Upper lobe of left lung (tissue), 4 donors: ENCODE results near the gene ACAD9.

ENCODE experiments used
- POLR2A ChIP-seq, 4 donors: fragments of 450-650 bp; IDR thresholded peaks; one replicate each; pipeline ENCODE4 v1.5.1; 2016 to 2017; ENCODE audit warnings: antibody characterized with exemption in 4 of 4, mild to moderate bottlenecking in 2 of 4
- POLR2AphosphoS5 ChIP-seq, 2 donors: sonication (generic); formaldehyde crosslinking; IDR thresholded peaks; one replicate each; pipeline ENCODE4 v1.5.1; 2017; ENCODE audit warnings: antibody characterized with exemption in 2 of 2
- TF ChIP-seq, protein P1 (sequence below), 6 experiments: fragments of 450-650 bp in 4 of 6; fragments of 200-600 bp in 2 of 6; sonication (generic) in 2 of 6; IDR thresholded peaks; one replicate each; pipeline ENCODE4 v1.5.1; 2016 to 2019; ENCODE audit warnings: antibody characterized with exemption in 6 of 6

DNA sequence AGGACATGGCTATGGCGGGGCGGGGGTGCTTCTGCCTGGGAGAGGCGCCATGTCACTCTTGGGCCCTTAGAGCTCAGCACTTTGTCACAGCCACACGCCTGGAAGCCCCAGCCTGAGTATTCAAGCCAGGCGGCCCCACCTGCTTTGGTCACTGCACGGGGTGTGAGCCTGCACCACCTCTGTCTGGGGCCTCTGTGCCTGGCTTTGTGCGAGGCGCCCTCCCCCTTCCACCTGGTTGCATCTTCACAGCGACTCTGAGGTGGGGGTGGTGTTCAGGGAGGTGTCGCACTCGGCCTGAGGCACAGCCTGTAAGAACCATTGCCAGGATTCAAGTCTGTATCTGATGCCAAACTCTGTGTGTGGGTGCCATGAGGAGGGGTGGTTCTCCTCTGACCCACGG is 24.1 kb downstream of the ACAD9 start:
- TF ChIP-seq POLR2A (IDR thresholded peaks at IDR 0.05) = no peak
- TF ChIP-seq, protein P1, sequence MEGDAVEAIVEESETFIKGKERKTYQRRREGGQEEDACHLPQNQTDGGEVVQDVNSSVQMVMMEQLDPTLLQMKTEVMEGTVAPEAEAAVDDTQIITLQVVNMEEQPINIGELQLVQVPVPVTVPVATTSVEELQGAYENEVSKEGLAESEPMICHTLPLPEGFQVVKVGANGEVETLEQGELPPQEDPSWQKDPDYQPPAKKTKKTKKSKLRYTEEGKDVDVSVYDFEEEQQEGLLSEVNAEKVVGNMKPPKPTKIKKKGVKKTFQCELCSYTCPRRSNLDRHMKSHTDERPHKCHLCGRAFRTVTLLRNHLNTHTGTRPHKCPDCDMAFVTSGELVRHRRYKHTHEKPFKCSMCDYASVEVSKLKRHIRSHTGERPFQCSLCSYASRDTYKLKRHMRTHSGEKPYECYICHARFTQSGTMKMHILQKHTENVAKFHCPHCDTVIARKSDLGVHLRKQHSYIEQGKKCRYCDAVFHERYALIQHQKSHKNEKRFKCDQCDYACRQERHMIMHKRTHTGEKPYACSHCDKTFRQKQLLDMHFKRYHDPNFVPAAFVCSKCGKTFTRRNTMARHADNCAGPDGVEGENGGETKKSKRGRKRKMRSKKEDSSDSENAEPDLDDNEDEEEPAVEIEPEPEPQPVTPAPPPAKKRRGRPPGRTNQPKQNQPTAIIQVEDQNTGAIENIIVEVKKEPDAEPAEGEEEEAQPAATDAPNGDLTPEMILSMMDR (IDR thresholded peaks at IDR 0.05) = no peak
- TF ChIP-seq POLR2AphosphoS5 (IDR thresholded peaks at IDR 0.05) = no peak
